Gastrocnemius medialis (tissue), 4 donors: ENCODE data around the gene NFATC2IP.

ENCODE experiments used
- CTCF ChIP-seq, 5 experiments: fragments of 450-650 bp in 3 of 5; fragments of 200-600 bp in 2 of 5; sonication (generic) in 2 of 5; IDR thresholded peaks in 4 of 5; conservative IDR thresholded peaks in 1 of 5; 1 replicate in 4 of 5; 2 replicates in 1 of 5; pipeline ENCODE4 v1.5.1; 2016 to 2019; ENCODE audit warnings: antibody characterized with exemption in 5 of 5, mild to moderate bottlenecking in 3 of 5, moderate library complexity in 3 of 5
- POLR2A ChIP-seq, 2 donors: fragments of 450-650 bp; IDR thresholded peaks; one replicate each; pipeline ENCODE4 v1.6.1; 2017; ENCODE audit warnings: antibody characterized with exemption in 2 of 2, mild to moderate bottlenecking in 2 of 2, moderate library complexity in 2 of 2

- TF ChIP-seq CTCF (IDR thresholded peaks at IDR 0.05 in 4 of 5, conservative IDR thresholded peaks at IDR 0.05 in 1 of 5) = no peak
- TF ChIP-seq POLR2A (IDR thresholded peaks at IDR 0.05) = no peak
These were observed 30.2 kb downstream of the NFATC2IP start for GRCh38 chr16:28980929-28981328.
